ENCODE data around the gene ATP6V1A.

ATP6V1A gene

DNA sequence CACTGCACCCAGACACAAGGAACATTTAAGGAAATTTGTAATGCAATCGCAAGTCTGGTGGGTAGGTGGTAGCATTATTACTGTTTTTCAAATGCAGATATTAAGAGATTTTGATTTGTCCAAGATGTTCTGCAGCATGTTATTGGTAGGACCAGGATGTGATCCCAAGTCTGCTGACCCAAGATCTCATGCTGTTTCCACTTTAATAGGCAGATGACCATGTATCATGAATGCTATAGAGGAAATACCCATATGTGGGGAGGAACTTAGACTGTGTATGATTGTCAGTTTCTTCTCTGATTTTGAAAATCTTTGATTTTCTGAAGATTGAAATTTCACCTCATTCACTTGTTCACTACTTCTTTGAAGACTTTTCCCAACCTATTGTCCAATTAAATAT, 28.7 kb downstream of the ATP6V1A start:
- Mint-ChIP-seq H3K9me3 (no peaks in the 10 kb centered on the region), H3K27ac (no peak overlapping the region), H3K4me3 (no peak overlapping the region), H3K4me1 (peaks cover 7% of the 10 kb centered on the region), H3K36me3 (no peaks in the 10 kb centered on the region)
- ATAC-seq: no peak
- DNase-seq (ENCODE audit: low spot score in 2 of 2): no peak

DNA sequence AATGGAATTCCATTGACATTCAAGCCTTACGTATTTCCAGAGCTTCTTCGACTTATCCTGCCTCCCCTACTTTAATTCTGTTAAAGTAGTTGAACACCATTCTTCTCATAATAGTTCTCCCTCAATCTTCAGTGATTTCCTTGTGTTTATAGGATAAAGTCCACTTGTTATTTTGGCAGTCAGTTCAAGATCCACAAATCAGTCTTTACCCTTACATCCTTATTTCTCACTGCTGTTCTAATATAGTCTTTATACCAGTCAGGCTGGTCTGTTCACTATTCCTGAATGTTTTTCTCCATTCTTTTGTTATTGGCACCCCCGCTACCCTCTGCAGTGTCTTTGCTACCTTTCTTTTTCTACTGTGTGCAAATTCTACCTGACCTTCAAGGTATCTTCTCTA, 29.7 kb downstream of the ATP6V1A start:
- Mint-ChIP-seq H3K9me3 (no peaks in the 10 kb centered on the region), H3K27ac (no peak overlapping the region), H3K4me3 (no peak overlapping the region), H3K36me3 (no peaks in the 10 kb centered on the region), H3K4me1 (peaks cover 6% of the 10 kb centered on the region)
- ATAC-seq: no peak
- DNase-seq (ENCODE audit: low spot score in 2 of 2): no peak

DNA sequence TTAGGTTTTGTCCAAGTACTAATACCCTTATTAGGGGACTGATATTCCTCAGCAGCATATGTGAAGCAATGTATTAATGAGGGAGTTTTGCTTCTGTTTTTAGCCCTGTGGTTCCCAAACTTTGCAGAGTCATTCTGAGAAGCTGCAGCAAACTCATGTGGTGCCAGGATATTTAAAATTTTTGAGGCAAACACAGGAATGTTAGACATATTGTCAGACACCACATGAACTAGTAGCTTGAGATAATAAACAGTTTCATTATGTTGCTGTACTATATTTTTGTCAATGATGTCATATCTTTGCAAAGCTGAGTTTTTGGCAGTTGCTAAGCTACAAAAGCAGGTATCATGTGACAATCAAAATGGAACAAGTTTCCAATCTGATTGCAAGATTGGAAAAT, 36.6 kb downstream of the ATP6V1A start:
- Mint-ChIP-seq H3K36me3 (peaks cover 26% of the 10 kb centered on the region), H3K4me3 (no peak overlapping the region), H3K9me3 (no peaks in the 10 kb centered on the region), H3K4me1 (no peaks in the 10 kb centered on the region), H3K27ac (no peak overlapping the region)
- ATAC-seq (no peak), DNase-seq (ENCODE audit: low spot score in 2 of 2) (no peak)

DNA sequence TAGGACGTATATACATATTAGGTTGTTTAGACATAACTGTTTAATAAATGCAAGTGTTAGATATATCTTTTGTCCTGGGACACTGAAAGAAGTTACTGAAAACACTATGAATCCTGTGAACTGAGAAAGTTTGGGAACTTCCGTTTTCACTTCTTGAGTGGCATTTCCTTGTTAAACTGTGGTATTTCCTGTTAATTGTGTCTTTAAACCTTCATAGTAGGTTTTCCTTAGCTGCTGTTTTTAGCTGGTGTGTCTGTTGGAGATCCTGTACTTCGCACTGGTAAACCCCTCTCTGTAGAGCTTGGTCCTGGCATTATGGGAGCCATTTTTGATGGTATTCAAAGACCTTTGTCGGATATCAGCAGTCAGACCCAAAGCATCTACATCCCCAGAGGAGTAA, 37.1 kb downstream of the ATP6V1A start:
- no peak overlapping the region for H3K27ac Mint-ChIP-seq
- no peak for ATAC-seq
- H3K9me3 Mint-ChIP-seq: no peaks in the 10 kb centered on the region
- no peak overlapping the region for H3K4me3 Mint-ChIP-seq
- no peak for DNase-seq (ENCODE audit: low spot score in 2 of 2)
- peaks cover 31% of the 10 kb centered on the region for H3K36me3 Mint-ChIP-seq
- H3K4me1 Mint-ChIP-seq: no peaks in the 10 kb centered on the region

DNA sequence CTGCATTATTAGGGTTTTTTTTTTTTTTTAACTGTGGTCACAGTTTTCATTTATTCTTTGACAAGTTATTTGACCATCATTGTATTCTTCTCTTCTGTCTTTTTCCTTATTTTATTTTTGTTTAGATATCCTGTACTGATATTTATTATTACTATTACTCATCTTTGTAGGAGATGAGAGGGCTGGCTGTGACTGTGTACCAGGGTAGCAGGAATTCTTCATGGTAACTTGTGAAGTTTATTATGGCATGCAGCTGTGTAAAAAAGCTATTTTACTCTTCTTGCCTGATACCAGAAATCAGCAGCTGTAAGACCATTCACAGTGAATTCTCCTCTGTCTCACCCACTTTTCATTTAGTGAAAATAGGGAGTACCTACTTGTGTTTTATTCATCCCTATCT, 44.5 kb downstream of the ATP6V1A start:
- ATAC-seq (no peak), DNase-seq (ENCODE audit: low spot score in 2 of 2) (no peak)
- Mint-ChIP-seq H3K9me3 (no peaks in the 10 kb centered on the region), H3K36me3 (peaks cover 68% of the 10 kb centered on the region), H3K4me1 (no peaks in the 10 kb centered on the region), H3K27ac (no peak overlapping the region), H3K4me3 (no peak overlapping the region)

DNA sequence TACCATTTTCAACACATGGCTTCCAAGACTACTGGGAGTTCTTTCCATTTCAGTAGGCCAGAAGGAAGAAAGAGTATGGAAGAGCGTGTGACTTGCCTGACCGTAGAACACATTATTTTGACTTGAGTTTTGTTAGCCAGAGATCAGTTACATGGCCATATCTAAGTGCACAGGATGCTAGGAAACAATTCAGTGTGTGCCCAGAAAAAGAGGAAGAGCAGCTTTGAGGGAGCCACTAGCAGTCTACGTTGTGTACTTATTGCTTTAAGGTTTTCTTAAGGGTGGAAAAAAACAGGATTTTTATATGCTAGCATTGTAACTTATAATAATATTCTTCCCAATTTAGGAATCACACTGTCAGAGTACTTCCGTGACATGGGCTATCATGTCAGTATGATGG, 47.7 kb downstream of the ATP6V1A start:
- DNase-seq (ENCODE audit: low spot score in 2 of 2) (no peak), ATAC-seq (no peak)
- H3K36me3 Mint-ChIP-seq: peaks cover 69% of the 10 kb centered on the region
- no peak overlapping the region for H3K27ac Mint-ChIP-seq
- no peaks in the 10 kb centered on the region for H3K9me3 Mint-ChIP-seq
- no peak overlapping the region for H3K4me3 Mint-ChIP-seq
- no peaks in the 10 kb centered on the region for H3K4me1 Mint-ChIP-seq

DNA sequence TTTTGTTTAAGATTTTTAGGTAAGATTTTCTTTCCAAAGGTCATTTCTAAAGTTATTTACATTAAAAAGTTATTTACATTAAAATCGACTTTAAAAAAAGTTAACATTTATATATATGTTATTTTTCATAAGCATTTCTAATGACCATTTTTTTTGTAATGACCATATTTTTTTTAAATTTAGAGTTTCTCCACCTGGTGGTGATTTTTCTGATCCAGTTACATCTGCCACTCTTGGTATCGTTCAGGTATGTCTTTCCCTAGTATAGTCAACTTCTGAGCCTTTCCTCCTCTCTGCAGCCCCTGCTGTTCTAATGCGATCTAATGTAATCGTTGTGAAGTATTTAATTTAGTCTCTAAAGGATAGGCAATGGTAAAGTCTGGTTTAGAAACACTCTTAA, 48.9 kb downstream of the ATP6V1A start:
- DNase-seq (ENCODE audit: low spot score in 2 of 2) (no peak), ATAC-seq (no peak)
- H3K9me3 Mint-ChIP-seq: no peaks in the 10 kb centered on the region
- no peak overlapping the region for H3K4me3 Mint-ChIP-seq
- H3K4me1 Mint-ChIP-seq: no peaks in the 10 kb centered on the region
- H3K36me3 Mint-ChIP-seq: peaks cover 69% of the 10 kb centered on the region
- no peak overlapping the region for H3K27ac Mint-ChIP-seq

DNA sequence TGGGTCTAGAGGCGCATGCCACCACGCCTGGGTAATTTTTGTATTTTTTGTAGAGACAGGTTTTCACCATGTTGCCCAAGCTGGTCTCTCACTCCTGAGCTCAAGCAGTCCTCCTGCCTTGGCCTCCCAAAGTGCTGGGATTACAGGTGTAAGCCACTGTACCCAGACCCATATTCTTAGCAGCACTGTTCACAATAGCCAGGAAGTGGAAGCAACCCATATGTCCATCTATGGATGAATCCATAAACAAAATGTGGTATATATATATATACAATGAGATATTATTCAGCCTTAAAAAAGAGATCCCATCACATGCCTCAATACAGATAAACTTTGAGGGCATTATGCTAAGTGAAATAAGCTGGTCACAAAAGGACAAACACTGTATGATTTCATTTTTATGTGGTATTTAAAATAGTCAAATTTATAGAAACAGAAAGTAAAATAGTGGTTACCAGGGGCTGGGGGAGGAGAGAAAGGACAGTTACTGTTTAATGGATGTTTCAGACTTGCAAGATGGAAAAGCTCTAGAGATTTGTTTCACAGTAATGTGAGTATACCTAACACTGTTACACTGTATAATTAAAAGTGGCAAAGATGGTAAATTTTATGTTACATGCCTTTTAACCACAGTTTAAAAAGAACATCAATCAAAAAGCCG, 56.1 kb downstream of the ATP6V1A start:
- H3K27ac Mint-ChIP-seq: no peak overlapping the region
- DNase-seq (ENCODE audit: low spot score in 2 of 2): no peak
- H3K36me3 Mint-ChIP-seq: peaks cover 83% of the 10 kb centered on the region
- H3K4me1 Mint-ChIP-seq: no peaks in the 10 kb centered on the region
- no peak for ATAC-seq
- no peaks in the 10 kb centered on the region for H3K9me3 Mint-ChIP-seq
- H3K4me3 Mint-ChIP-seq: no peak overlapping the region

DNA sequence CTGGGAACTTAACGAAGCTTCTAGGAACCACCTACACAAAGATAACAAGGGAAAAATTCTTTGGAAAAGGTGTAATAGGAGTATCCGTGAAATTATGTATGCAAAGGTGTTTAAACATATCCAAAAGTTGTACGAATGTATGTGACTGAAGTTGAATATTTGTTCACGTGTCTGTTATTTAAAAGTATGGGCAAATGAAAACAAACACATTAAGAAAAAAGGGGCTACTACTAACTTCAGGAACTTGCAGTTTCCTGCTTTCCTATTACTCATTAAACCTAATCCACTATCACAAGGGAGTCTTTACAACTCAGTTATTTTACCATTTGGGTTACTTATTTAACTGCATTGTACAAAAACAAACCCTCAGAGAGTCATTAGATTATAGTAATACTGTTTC, 57.8 kb downstream of the ATP6V1A start:
- H3K4me3 Mint-ChIP-seq: no peak overlapping the region
- H3K4me1 Mint-ChIP-seq: no peaks in the 10 kb centered on the region
- peaks cover 83% of the 10 kb centered on the region for H3K36me3 Mint-ChIP-seq
- H3K9me3 Mint-ChIP-seq: no peaks in the 10 kb centered on the region
- no peak overlapping the region for H3K27ac Mint-ChIP-seq
- DNase-seq (ENCODE audit: low spot score in 2 of 2) (no peak), ATAC-seq (no peak)

DNA sequence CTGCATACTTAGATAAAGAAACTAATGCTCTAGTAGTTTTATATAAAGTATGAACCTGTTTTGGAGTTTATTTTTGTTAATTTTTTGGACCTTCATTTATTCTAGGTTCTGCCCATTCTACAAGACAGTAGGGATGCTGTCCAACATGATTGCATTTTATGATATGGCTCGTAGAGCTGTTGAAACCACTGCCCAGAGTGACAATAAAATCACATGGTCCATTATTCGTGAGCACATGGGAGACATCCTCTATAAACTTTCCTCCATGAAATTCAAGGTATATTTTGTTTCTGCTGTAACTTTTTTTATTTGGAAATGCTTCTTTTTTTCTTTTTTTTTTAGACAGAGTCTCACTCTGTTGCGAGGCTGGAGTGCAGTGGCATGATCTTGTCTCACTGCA, 58.4 kb downstream of the ATP6V1A start:
- ATAC-seq: no peak
- no peak for DNase-seq (ENCODE audit: low spot score in 2 of 2)
- Mint-ChIP-seq H3K36me3 (peaks cover 83% of the 10 kb centered on the region), H3K9me3 (no peaks in the 10 kb centered on the region), H3K27ac (no peak overlapping the region), H3K4me3 (no peak overlapping the region), H3K4me1 (no peaks in the 10 kb centered on the region)

DNA sequence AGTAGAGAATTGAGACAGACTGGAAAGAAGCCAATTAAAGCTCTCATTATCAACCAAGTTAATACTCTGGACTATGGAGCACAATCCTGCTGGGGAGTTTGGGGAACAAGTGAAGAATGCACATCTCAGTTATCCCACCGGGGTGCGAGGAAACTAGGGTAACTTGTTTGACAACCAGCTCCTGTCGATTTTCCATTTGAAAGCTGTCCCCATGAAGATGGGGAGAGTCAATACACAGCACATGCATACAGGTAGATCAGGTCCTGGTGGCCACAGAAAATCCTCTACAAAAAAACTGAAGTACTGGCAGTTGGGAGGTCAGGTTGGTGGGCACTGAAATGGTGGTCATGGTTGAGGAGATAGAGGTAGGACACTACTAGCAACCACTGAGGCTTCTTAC, 66.0 kb downstream of the ATP6V1A start:
- no peak overlapping the region for H3K4me3 Mint-ChIP-seq
- DNase-seq (ENCODE audit: low spot score in 2 of 2) (peak in 1 of 2 donors; percentile 29), ATAC-seq (no peak)
- no peaks in the 10 kb centered on the region for H3K9me3 Mint-ChIP-seq
- no peaks in the 10 kb centered on the region for H3K4me1 Mint-ChIP-seq
- no peak overlapping the region for H3K27ac Mint-ChIP-seq
- peaks cover 36% of the 10 kb centered on the region for H3K36me3 Mint-ChIP-seq

DNA sequence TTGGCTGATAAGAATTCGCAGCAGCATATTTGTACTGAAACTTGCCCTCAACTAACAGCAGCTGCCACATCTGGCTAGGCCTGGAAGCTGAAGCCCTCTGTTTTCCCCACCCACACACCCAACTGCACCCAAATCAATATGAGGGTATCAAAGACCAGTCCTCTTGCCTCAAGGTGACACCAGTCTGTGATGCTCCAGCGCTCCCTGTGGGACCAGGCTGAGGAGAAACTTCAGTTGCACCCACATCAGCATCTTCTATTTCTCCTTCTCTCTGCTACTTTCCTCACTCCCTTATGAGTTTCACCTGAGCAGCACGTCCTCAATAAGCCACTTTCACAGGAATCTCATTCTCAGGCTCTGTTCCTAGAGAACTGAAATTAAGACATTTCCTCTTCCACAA, 73.0 kb downstream of the ATP6V1A start:
- no peaks in the 10 kb centered on the region for H3K4me1 Mint-ChIP-seq
- H3K36me3 Mint-ChIP-seq: no peaks in the 10 kb centered on the region
- ATAC-seq: no peak
- no peaks in the 10 kb centered on the region for H3K9me3 Mint-ChIP-seq
- H3K4me3 Mint-ChIP-seq: no peak overlapping the region
- DNase-seq (ENCODE audit: low spot score in 2 of 2): no peak
- no peak overlapping the region for H3K27ac Mint-ChIP-seq

DNA sequence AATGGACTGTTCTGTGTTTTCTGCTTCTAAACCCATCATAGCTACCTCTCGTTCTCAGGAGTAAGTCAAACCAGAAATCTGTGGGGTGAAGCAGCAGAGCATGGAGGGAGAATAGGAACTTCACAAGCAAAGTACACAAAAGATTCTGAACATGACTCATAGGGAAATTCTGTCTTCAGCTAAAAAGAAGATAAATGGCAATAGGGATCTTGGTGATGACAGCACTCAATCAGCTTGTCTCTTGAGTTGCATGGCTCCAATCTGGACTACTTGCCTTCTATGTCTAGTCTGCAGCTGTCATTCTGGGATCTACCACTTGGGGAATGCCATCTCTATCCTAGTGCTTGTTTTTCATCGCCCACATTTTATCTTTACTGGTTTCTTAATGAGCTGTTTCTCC, 78.3 kb downstream of the ATP6V1A start:
- DNase-seq (ENCODE audit: low spot score in 2 of 2): no peak
- Mint-ChIP-seq H3K4me3 (no peak overlapping the region), H3K27ac (no peak overlapping the region), H3K36me3 (no peaks in the 10 kb centered on the region), H3K9me3 (no peaks in the 10 kb centered on the region), H3K4me1 (peaks cover 7% of the 10 kb centered on the region)
- peak; percentile 32 for ATAC-seq

DNA sequence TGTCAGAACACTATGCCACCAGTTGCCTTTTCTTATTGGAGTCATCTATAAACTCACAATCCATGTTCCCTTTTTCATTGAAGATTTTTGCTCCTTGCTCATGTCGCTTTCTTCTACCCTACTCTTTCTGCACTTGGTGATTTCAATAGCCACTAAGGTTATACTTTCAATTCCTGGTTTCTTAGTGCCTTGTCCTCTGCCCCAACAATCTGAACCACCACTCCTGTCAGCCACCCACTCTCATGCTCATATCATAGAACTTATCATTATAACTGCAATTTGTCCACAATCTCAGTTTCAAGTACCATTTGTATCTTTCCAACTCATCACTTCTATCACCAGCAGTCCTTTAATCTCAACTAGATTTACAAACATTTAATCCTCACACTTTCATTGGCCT, 81.8 kb downstream of the ATP6V1A start:
- ATAC-seq: no peak
- H3K27ac Mint-ChIP-seq: no peak overlapping the region
- no peak for DNase-seq (ENCODE audit: low spot score in 2 of 2)
- peaks cover 5% of the 10 kb centered on the region for H3K9me3 Mint-ChIP-seq
- H3K36me3 Mint-ChIP-seq: no peaks in the 10 kb centered on the region
- H3K4me1 Mint-ChIP-seq: peaks cover 13% of the 10 kb centered on the region
- no peak overlapping the region for H3K4me3 Mint-ChIP-seq

DNA sequence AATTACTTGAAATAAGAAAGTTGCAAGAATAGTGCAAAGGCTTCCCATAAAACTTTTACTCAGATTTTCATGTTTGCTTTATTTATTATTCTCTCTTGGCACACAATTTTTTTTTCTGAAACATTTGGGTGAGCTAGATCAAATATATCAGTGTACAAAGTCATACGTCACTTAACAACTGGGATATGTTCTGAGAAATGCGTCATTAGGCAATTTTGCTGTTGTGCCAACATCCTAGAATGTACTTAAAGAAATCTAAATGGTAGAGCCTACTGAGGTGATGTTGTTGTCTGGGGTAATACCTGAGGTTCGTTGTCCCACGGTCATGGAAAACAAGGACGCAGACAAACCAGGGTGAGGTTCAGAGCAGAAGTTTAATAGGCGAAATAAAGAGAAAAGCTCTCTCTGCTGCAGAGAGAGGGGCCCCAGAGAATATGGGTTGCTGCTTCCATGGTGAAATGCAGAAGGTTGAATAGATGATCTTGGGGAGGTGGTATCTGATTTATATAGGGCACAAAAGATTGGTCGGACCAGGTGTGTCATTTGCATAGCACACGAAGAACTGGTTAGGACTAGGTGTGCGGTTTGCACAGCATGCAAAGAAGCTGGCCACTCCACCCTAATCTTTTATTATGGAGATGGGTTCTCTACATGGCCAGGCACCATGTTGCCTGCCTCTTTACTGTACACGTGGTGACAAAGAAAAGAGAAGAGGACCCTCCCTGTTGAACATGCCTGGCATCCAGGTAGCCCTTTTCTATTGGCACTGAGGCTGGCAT, 82.9 kb downstream of the ATP6V1A start:
- H3K9me3 Mint-ChIP-seq: peaks cover 5% of the 10 kb centered on the region
- DNase-seq (ENCODE audit: low spot score in 2 of 2) (no peak), ATAC-seq (no peak)
- peaks cover 13% of the 10 kb centered on the region for H3K4me1 Mint-ChIP-seq
- no peak overlapping the region for H3K4me3 Mint-ChIP-seq
- H3K36me3 Mint-ChIP-seq: no peaks in the 10 kb centered on the region
- H3K27ac Mint-ChIP-seq: no peak overlapping the region

DNA sequence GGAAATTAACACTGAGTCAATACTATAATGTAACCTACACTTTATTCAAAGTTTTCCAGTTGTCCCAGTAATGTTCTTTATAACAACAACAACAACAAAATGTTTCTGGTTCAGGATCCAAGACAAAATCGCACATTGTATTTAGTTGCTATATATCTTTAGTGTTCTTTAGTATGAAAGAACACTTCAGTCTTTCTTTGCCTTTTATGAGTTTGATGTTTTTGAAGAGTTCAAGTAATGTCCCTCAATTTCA, 84.2 kb downstream of the ATP6V1A start:
- Mint-ChIP-seq H3K36me3 (no peaks in the 10 kb centered on the region), H3K4me1 (peaks cover 13% of the 10 kb centered on the region), H3K9me3 (peaks cover 5% of the 10 kb centered on the region), H3K27ac (no peak overlapping the region), H3K4me3 (no peak overlapping the region)
- ATAC-seq (no peak), DNase-seq (ENCODE audit: low spot score in 2 of 2) (no peak)

Measured in stimulated activated effector memory CD8-positive, alpha-beta T cell treated with anti-CD3 and anti-CD28 coated beads, Interleukin-12 subunit alpha, Interleukin-12 subunit beta, amount 100 ng/mL, for 72 hours (primary cell).